HG03521 (cell line): ENCODE data around the gene PSMC3IP.
A peak's percentile ranks its signal among the peaks of the same experiment; 100 is the strongest.
"Not testable (repeated sequence)": the region's sequence is repeated elsewhere in the genome, so short reads cannot be mapped to it uniquely, and the experiment has no call there.

Experiments
- ATAC-seq: cut with Tn5 transposase; IDR thresholded peaks from one replicate; pipeline ENCODE4 v1.9.1; 2021; ENCODE audit warnings: mild to moderate bottlenecking, moderate library complexity; ENCODE audit not compliant: unreplicated experiment

PSMC3IP gene

DNA sequence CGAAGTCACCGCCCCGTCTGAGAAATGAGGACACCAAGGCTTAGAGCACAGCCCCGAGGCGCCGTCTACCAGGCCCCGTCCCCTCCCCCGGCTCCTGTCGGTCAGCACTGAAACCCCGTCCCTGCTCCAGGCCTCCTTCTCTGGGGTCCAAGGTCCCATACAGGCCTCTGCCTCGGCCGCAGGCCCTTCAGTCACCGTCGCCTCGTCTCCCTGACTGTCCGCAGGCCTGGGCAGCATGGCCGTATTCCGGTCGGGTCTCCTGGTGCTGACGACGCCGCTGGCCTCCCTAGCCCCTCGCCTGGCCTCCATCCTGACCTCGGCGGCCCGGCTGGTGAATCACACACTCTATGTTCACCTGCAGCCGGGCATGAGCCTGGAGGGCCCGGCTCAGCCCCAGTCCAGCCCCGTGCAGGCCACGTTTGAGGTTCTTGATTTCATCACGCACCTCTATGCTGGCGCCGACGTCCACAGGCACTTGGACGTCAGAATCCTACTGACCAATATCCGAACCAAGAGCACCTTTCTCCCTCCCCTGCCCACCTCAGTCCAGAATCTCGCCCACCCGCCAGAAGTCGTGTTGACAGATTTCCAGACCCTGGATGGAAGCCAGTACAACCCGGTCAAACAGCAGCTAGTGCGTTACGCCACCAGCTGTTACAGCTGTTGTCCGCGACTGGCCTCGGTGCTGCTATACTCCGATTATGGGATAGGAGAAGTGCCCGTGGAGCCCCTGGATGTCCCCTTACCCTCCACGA, 15.0 kb downstream of the PSMC3IP start:
- no peak for ATAC-seq

DNA sequence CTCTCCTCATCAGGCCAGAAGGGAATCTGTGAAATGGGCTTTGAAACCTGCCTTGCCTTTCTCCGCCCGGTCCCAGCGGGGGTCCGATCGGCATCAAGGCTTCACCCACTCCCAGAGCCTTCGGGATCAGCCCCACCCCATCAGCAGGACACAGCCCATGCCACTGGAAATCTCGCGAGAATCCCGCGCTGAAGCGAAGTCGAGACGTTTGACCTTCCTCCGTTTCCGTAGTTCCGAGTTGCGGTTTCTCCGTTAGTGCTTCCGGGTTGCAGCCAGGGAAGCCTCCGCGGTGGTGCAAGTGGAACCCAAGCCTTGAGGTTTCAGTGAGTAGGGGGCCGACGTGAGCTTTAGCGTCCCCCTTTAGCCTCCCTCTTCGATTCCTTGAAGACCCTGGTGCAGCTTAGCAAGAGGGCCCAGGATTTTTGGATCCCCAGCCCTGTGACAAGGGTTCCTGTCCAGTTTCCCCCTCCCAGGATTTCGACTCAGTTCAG, 15.6 kb downstream of the PSMC3IP start, which contains the start of gene COASY:
COASY (plus strand) TSS at position 252 of the 491 bp plus-strand sequence. CDS start 475 bp downstream, outside the sequence.
- no peak for ATAC-seq

GRCh38 chr17:42560246-42560645, 17.3 kb downstream of the PSMC3IP start:
- no peak for ATAC-seq

DNA sequence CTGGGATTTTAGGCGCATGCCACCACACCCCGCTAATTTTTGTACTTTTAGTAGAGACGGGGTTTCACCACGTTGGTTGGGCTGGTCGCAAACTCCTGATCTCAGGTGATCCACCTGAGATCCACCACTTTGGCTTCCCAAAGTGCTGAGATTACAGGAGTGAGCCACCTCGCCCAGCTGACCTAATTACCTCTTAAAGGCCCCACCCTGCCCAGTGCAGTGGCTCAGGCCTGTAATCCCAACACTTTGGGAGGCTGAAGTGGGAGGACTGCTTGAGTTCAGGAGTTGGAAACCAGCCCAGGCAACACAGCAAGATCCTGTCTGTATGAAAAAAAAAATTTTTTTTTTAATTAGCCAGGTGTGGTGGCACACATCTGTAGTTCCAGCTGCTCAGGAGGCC, 18.5 kb downstream of the PSMC3IP start:
- ATAC-seq, result no peak

DNA sequence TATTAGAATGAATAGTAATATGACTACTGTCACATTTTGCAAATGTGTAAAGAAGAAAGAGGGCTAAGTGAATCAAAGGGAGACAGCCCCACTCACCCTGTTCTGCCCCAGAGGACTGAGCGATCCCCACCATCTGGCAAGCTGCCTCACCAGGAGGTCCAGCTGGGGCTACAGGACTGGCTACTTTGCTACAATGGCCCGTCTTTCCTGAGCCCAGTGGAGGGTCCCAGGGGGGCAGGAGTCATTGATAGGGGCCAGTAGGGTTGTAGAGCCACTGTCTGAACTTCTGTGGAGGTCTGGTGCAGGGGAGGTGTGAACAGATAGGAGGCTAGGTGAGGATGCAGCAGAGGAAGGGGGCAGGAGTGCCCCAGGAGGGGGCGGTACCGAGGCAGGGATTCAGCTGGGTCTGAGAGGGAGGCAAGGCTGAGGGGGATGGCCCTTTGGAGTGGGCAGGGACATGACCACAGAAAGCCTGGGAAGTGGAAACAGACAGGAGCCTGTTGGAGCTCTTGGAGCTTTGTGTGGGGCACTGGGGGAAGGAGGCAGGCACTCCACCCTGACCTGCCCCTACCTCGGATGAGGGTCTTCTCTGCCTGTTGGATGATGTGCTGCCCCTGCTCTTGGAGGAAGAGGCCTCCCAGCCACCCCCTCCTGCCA, 21.4 kb downstream of the PSMC3IP start:
- ATAC-seq, result not testable (repeated sequence)

- no peak for ATAC-seq
Observed at GRCh38 chr17:42555122-42555622, 22.4 kb downstream of the PSMC3IP start.

DNA sequence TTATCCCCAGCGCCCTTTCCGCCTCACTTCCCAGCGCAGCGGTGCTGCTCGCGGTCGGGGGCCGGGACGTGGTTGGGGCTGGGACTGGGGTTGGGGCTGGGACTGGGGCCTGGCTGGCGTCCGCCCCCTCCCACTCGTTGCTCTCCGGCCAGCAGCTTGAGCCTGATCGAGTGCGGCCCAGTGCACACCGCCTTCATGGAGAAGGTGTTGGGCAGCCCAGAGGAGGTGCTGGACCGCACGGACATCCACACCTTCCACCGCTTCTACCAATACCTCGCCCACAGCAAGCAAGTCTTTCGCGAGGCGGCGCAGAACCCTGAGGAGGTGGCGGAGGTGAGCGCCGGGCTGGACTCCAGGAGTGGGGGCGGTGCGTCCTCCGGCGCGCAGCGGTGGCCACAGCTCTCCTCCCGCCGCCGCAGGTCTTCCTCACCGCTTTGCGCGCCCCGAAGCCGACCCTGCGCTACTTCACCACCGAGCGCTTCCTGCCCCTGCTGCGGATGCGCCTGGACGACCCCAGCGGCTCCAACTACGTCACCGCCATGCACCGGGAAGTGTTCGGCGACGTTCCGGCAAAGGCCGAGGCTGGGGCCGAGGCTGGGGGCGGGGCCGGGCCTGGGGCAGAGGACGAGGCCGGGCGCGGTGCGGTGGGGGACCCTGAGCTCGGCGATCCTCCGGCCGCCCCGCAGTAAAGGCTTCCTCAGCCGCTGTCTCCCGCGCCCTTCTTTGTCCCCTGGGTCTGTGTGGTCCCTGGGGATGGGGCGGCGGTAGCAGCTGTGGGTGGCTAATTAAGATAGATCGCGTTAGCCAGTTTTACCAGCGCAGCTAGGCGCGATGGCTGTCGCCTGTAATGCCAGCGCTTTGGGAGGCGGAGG, 23.0 kb downstream of the PSMC3IP start:
- peak; percentile 74 for ATAC-seq

DNA sequence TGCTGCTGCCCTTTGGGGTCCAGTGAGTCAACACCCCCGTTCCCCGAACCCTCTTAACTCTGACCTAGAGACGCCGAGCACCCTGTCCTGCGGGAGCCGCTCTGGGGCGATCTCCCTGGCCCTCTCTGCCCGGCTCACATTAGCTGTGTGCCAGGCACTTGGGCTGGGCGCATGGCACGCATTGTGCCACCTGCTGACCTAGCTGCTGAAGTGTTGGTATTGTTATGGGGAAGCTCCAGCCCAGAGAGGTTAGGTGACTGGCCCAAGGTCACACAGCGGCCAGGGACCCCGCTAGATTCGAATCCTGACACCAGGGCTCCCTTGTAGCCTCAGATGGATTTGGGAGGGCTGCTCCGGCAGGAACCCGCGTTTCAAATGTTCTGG, 23.7 kb downstream of the PSMC3IP start:
- no peak for ATAC-seq

DNA sequence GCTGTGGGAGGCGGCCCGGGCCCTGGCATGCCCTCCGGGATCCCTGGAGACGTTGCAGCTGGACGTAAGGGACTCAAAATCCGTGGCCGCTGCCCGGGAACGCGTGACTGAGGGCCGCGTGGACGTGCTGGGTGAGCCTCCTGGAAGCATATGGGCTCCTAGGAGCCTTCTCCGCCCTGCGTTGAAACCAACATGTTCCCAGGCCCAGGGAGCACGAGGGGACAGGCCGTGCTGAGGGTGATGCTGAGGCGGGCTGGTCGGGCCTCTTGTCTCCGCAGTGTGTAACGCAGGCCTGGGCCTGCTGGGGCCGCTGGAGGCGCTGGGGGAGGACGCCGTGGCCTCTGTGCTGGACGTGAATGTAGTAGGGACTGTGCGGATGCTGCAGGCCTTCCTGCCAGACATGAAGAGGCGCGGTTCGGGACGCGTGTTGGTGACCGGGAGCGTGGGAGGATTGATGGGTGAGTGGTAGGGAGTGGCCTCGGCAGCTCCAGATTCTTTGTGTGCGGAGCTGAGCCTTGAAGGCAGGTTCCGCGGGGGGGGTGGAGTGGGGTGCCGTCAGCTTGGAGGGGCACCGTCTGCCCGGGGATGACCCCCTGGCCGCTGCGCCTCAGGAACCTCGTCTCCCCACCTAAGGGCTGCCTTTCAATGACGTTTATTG, 24.2 kb downstream of the PSMC3IP start:
- ATAC-seq, result no peak

DNA sequence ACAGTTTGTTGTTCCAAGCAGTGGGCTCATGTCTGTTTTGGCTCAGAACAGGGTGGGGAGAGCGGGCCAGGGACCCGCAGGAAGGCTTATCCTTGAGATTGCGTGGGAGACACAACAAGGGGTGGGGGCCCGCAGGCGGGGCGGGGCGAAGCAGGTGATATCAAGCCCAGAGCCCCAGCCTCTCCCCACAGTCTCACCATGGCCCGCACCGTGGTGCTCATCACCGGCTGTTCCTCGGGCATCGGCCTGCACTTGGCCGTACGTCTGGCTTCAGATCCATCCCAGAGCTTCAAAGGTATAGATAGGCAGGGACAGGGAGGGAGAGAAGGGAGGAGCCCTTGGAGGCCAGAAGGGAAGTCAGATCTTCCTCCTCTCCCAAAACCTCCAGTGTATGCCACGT, 24.8 kb downstream of the PSMC3IP start, which contains the start of gene HSD17B1:
HSD17B1 (plus strand) TSS at position 188 of the 400 bp plus-strand sequence; CDS start at position 199, 11 bp downstream.
- not testable (repeated sequence) for ATAC-seq

DNA sequence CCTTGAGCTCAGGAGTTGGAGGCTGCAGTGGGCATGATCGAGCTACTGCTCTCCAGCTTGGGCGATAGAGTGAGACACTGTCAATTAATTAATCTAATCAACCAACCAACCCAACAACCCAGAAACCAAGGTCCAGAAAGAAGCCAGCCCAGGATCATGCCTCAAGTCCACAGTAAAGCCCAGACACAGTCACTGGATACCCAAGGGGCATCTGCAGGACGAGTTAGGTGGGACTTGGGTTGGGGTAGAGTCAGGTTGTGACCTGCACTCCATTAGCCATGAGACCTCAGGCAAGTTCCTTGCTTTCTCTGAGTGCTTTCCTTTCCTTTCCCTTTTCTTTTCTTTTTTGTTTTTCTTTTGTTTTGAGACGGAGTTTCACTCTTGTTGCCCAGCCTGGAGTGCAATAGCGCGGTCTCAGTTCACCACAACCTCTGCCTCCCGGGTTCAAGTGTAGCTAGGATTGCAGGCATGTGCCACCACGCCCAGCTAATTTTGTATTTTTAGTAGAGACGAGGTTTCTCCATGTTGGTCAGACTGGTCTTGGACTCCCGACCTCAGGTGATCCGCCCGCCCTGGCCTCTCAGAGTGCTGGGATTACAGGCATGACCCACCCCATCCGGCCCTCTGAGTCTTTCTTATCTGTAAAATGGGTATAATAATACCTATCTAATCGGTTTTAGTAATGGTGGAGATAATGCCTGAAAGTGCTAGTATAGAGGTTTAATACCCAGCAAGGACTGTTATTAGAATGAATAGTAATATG, 28.4 kb downstream of the PSMC3IP start:
- no peak for ATAC-seq

GRCh38 chr17:42548070-42548837, 29.3 kb downstream of the PSMC3IP start:
- peak; percentile 51 for ATAC-seq

- no peak for ATAC-seq
Observed at GRCh38 chr17:42547698-42548069, 29.8 kb downstream of the PSMC3IP start.

- no peak for ATAC-seq
Observed at GRCh38 chr17:42547001-42547461, 30.5 kb downstream of the PSMC3IP start.

GRCh38 chr17:42545755-42546505, 31.6 kb downstream of the PSMC3IP start:
- not testable (repeated sequence) for ATAC-seq

GRCh38 chr17:42544874-42545283, 32.6 kb downstream of the PSMC3IP start:
- ATAC-seq, result no peak

- ATAC-seq, result no peak
Observed at GRCh38 chr17:42543190-42544079, 34.1 kb downstream of the PSMC3IP start.
